PFSK-1 (cell line): ENCODE results near the gene UBL3.

ENCODE experiments used
- POLR2AphosphoS5 ChIP-seq: IDR thresholded peaks from 2 replicates; pipeline ENCODE4 v1.6.1; 2012; ENCODE audit warnings: low read depth, mild to moderate bottlenecking, control low read depth, low read length, moderate library complexity
- SIN3A ChIP-seq: IDR thresholded peaks from 2 replicates; pipeline ENCODE4 v1.6.1; 2012; ENCODE audit warnings: mild to moderate bottlenecking, low read length, moderate library complexity, borderline replicate concordance; ENCODE audit not compliant: insufficient read depth
- TAF1 ChIP-seq: IDR thresholded peaks from 2 replicates; pipeline ENCODE4 v1.6.1; 2012; ENCODE audit warnings: low read length, control low read depth, borderline replicate concordance; ENCODE audit not compliant: insufficient read depth

DNA sequence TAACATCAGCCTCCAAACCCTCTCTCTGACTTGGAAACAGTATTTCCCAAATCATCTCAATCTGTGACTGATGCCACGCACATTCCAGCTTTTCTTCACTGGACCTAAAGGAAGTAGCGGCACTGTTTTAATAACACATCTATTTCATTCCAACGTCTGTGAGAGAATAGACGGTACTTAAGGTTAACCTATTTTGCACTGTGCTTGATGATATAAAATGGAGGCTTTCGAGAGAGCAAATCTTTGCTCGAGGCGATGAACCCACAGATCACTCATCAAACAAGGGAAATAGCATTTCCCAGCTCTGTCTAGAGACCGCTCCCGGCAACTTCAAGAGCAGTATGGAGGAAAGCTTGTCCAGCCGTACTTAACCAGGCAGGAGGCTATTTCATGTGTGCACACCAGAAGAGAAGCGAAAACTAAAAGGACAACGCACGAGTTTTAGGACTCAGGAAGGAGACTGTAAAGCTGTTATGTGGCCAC lies 2.9 kb downstream of the UBL3 start:
- TF ChIP-seq SIN3A (no peak), TAF1 (no peak), POLR2AphosphoS5 (no peak)
